DOHH2 (cell line): ENCODE results near the gene PGAP1.

Experiments
- H3F3A ChIP-seq: fragments of 200-600 bp; sonication (generic), shearing (Covaris generic); 2 replicates; pipeline ENCODE4 v1.6.0; 2016; ENCODE audit warnings: antibody characterized with exemption, mild to moderate bottlenecking; ENCODE audit not compliant: control insufficient read depth, insufficient read depth
- H3K27ac ChIP-seq: fragments of 200-600 bp; sonication (generic); 2 replicates; pipeline ENCODE4 v1.5.1; 2014; ENCODE audit warnings: low read depth, mild to moderate bottlenecking, low read length, moderate library complexity
- H3K27me3 ChIP-seq: fragments of 200-600 bp; sonication (generic); 2 replicates; pipeline ENCODE4 v1.6.1; 2014; ENCODE audit warnings: mild to moderate bottlenecking, low read length, mixed read lengths; ENCODE audit not compliant: control insufficient read depth
- H3K36me3 ChIP-seq: fragments of 200-600 bp; sonication (generic); 2 replicates; pipeline ENCODE4 v1.6.1; 2014; ENCODE audit warnings: mild to moderate bottlenecking, low read length, moderate library complexity, mixed read lengths; ENCODE audit not compliant: control insufficient read depth
- H3K4me1 ChIP-seq: fragments of 200-600 bp; sonication (generic); 2 replicates; pipeline ENCODE4 v1.6.1; 2014; ENCODE audit warnings: mild to moderate bottlenecking, low read length, mixed read lengths; ENCODE audit not compliant: control insufficient read depth
- H3K4me2 ChIP-seq: fragments of 200-600 bp; sonication (generic); 2 replicates; pipeline ENCODE4 v1.6.0; 2014; ENCODE audit warnings: mild to moderate bottlenecking, low read length, moderate library complexity
- H3K4me3 ChIP-seq: fragments of 200-600 bp; sonication (generic); 2 replicates; pipeline ENCODE4 v1.5.1; 2014; ENCODE audit warnings: mild to moderate bottlenecking, low read length, mixed read lengths
- H3K79me2 ChIP-seq: fragments of 200-600 bp; sonication (generic); 2 replicates; pipeline ENCODE4 v1.6.1; 2014; ENCODE audit warnings: mild to moderate bottlenecking, low read length, mixed read lengths; ENCODE audit not compliant: control insufficient read depth
- H3K9me2 ChIP-seq: fragments of 200-600 bp; sonication (generic); replicated peaks from 2 replicates; pipeline ENCODE4 v1.6.1; 2014; ENCODE audit warnings: mild to moderate bottlenecking, low read length, mixed read lengths; ENCODE audit not compliant: control insufficient read depth
- H3K9me3 ChIP-seq: fragments of 200-600 bp; sonication (generic); 2 replicates; pipeline ENCODE4 v1.6.1; 2014; ENCODE audit warnings: antibody characterized with exemption, low read length, mixed read lengths; ENCODE audit not compliant: control insufficient read depth, insufficient read depth
- H4K20me1 ChIP-seq: fragments of 200-600 bp; sonication (generic); 2 replicates; pipeline ENCODE4 v1.6.0; 2014; ENCODE audit warnings: low read depth, mild to moderate bottlenecking, antibody characterized with exemption, low read length, moderate library complexity; ENCODE audit not compliant: control insufficient read depth, insufficient read depth
- CTCF ChIP-seq: fragments of 200-600 bp; sonication (generic); IDR thresholded peaks from one replicate; pipeline ENCODE4 v1.5.1; 2014; ENCODE audit warnings: antibody characterized with exemption, mild to moderate bottlenecking, low read depth, low read length; ENCODE audit not compliant: poor library complexity, severe bottlenecking
- EZH2phosphoT487 ChIP-seq: fragments of 200-600 bp; sonication (generic); IDR thresholded peaks from 2 replicates; pipeline ENCODE4 v1.6.1; 2017; ENCODE audit warnings: borderline replicate concordance, mild to moderate bottlenecking, antibody characterized with exemption, low read length, moderate library complexity, mixed read lengths

Gene PGAP1

DNA sequence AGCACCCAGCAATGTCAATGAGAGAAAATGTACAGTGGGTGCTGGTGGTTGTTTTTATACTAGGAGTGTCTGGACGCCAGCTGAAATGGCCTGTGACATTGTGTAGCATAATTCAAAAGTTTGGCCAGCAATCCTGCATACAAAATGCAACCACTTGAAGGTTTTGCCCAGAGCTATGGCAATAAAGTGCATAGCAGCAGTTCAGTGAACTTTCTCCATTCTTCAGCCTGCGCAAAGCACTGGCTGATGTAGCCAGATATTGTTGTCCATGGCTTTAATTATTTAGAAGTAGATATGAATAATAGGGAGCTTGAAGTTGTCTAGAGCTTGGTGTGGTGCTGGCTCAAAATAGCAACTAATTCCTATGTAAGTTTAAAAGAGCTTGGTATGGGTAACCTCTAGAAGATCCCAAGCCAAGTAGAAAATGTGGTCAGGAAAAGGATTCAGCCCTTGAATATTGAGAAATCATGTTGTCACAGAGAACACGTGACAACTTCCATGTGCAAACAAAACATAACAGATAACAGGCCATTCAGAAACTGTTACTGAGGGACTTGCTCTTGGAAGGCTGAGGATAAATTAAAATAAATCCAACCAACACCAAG lies 33.3 kb upstream of the PGAP1 start:
- TF ChIP-seq EZH2phosphoT487, result no peak
- TF ChIP-seq CTCF, result no peak
- no peaks in the 10 kb centered on the region for H3K79me2 ChIP-seq
- H3K27me3 ChIP-seq, result peaks cover 8% of the 10 kb centered on the region; the same call in 1 of the 2 replicates
- H3F3A ChIP-seq, result no peaks in the 10 kb centered on the region
- H3K4me3 ChIP-seq, result no peak overlapping the region
- no peaks in the 10 kb centered on the region for H3K9me3 ChIP-seq
- no peak overlapping the region for H3K4me2 ChIP-seq
- H4K20me1 ChIP-seq, result no peaks in the 10 kb centered on the region
- no peak overlapping the region for H3K27ac ChIP-seq
- H3K9me2 ChIP-seq, result no peaks in the 10 kb centered on the region
- H3K36me3 ChIP-seq, result no peaks in the 10 kb centered on the region
- no peaks in the 10 kb centered on the region for H3K4me1 ChIP-seq

DNA sequence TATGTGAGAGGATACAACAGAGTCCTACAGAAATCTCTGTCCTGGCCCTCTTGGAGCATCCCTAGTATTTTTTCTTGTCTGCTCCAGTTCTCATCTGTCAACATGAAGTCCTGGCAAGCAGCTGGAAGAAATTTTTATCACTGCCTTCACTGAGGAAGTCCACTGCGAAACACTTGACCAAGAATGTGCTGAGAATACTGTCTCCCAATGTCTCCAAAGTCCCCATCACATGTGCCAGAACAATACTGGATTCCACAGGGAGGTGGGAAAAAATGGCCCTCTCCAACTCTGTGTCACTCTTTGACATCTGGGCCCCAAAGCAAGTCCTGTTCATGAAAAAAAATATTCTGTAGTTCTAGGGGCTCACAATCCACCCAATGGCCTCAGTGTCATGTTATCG lies 32.8 kb upstream of the PGAP1 start:
- no peaks in the 10 kb centered on the region for H3K4me1 ChIP-seq
- no peak overlapping the region for H3K27ac ChIP-seq

GRCh38 chr2:196957881-196958525 lies 31.5 kb upstream of the PGAP1 start:
- TF ChIP-seq EZH2phosphoT487, result no peak
- no peak for TF ChIP-seq CTCF
- no peaks in the 10 kb centered on the region for H4K20me1 ChIP-seq
- no peaks in the 10 kb centered on the region for H3K4me1 ChIP-seq
- H3F3A ChIP-seq, result no peaks in the 10 kb centered on the region
- no peaks in the 10 kb centered on the region for H3K9me3 ChIP-seq
- no peak overlapping the region for H3K4me2 ChIP-seq
- no peaks in the 10 kb centered on the region for H3K79me2 ChIP-seq
- no peaks in the 10 kb centered on the region for H3K36me3 ChIP-seq
- H3K9me2 ChIP-seq, result no peaks in the 10 kb centered on the region
- no peak overlapping the region for H3K27ac ChIP-seq
- peaks cover 5% of the 10 kb centered on the region; the same call in 1 of the 2 replicates for H3K27me3 ChIP-seq
- H3K4me3 ChIP-seq, result no peak overlapping the region

More for the DNA sequence above, 32.8 kb upstream of the PGAP1 start:
- TF ChIP-seq CTCF, result no peak
- TF ChIP-seq EZH2phosphoT487, result no peak
- Histone ChIP-seq H3F3A (no peaks in the 10 kb centered on the region), H3K9me2 (no peaks in the 10 kb centered on the region), H3K27me3 (peaks cover 8% of the 10 kb centered on the region; the same call in 1 of the 2 replicates), H3K79me2 (no peaks in the 10 kb centered on the region), H4K20me1 (no peaks in the 10 kb centered on the region), H3K4me2 (no peak overlapping the region), H3K36me3 (no peaks in the 10 kb centered on the region), H3K9me3 (no peaks in the 10 kb centered on the region), H3K4me3 (no peak overlapping the region)
